CD4-positive, alpha-beta T cell treated with Interferon gamma for 1 hour (primary cell): ENCODE data around the gene AQP6.

Source experiments
- DNase-seq: peaks from one replicate; pipeline ENCODE4 v3.0.0-alpha.2; 2020

AQP6 gene

DNA sequence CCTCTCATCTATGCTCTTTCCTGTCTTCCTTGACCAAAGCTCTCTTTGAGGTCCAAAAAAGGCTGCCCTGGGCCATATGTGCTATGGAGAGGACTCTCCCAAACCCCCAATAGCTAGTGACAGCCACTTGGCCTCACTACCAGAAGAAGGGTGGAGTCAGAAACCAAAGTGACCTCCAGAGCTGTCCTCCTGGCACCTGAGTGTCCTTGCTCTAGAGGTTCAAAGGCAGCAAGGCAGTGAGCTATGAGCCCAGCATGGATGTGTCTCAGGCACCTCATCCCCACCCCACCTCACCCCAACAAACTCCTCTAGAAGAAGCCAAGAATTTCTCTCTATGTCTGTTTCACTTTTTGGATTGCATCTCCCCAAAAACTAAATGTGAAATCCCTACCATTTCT lies 15.2 kb upstream of the AQP6 start:
- no peak for DNase-seq

DNA sequence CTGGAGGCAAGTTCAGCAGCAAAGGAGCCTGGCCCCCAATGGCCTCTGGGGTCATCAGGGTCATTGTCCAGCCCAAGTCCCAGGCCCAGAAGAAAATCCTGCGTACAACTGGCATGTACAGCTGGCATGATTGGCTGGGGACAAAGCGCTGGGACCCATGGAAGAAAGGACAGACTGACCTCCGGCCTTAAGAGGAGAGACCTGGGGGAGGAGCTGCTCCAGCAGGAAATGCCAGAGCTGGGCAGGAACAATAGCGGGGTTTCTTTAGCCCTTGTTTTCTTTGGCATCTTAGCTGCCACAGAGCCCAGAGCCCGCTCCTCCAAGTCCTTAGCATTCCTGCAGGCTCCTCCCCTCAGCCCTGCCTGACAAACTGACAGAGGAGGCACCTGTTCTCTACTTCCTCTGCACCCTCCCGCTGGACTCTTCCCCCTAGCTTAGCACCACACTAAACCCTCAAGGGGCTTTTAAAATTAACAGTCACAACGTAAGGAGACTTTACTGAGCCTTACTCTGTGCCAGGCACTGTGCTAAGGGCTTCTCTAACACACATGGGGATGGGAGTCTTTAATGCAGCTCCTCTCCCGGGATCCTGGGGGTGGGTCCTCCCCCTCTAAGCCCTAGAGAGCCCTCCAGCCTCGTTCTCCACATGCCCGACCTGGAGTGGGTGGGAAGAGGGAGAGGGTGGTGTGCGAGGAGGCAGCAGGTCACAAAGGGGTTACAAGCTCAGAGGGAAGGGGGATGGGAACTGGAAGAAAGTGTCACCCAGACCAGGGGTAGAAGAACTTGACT lies 12.9 kb upstream of the AQP6 start:
- no peak for DNase-seq

DNA sequence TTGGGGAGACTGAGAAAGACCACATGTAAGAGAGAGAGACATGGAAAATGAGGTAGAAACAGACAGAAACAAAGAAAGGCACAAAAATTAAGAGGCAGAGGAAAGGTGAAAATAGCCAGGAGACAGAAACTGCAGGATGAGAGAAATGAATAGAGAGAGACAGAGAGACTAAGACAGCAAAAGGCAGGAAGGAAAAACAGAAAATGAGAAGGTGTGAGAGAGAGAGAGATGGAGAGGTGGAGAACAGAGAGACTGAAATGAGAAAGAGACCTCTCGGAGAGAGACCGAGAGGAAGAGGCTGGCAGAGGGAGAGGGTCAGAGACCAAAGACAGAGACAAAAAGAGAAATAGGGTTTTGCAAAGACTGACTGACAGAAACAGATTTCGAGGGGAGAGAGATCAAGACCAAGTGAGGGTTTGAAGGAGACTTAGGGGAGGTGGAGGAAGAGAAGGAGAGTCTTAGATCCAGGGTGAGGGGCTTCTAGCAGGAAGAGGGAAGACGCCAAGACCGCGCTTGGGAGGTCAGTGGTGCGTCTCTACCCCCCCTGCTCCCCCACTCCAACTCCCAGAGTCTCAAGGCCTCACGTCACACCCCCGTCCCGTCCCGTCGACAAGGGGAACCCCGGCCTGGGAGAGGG lies 12.2 kb upstream of the AQP6 start:
- DNase-seq, result no peak

DNA sequence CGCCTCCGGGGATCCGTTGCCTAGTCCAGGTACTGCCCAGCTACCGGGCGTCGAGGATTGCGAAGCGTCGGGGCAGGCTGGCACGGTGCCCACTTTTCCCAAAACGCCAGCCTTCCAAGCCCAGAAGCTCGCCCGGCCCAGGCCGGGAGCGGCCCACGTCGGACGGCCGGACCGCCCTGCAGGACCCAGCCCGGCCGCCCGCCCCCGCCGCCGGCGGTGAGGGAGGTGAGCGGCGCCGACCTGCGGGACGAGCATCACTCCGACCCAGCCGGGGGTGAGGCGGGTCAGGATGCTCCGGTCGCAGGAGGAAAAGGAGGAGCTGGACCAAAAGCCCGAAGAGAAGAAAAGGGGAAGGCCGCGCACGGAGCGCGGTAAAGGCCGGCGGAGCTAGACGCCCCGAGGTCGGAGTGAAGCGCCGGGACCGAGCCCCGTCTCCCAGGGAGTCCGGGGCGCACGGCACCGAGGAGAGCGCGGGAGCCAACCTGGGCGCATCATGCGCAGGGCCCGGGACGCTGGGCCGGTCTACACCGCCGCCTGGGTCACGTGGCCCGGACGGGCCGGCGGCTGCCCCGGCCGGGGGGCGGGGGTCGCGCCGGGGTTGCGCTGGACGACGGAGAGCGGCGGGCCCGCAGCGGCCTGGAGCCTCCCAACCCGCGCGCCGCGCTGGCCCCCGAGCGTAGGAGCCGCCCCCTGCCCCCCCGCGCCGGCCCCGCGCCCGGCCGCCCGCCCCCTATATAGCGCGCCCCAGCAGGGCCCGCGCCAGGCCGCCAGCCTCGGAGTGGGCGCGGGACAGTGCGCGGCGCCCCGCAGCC lies 11.4 kb upstream of the AQP6 start, which contains the start of gene AQP5:
TSS of gene AQP5 (plus strand) at position 762 of the 812 bp plus-strand sequence. CDS start 146 bp downstream, outside the sequence.
- no peak for DNase-seq

DNA sequence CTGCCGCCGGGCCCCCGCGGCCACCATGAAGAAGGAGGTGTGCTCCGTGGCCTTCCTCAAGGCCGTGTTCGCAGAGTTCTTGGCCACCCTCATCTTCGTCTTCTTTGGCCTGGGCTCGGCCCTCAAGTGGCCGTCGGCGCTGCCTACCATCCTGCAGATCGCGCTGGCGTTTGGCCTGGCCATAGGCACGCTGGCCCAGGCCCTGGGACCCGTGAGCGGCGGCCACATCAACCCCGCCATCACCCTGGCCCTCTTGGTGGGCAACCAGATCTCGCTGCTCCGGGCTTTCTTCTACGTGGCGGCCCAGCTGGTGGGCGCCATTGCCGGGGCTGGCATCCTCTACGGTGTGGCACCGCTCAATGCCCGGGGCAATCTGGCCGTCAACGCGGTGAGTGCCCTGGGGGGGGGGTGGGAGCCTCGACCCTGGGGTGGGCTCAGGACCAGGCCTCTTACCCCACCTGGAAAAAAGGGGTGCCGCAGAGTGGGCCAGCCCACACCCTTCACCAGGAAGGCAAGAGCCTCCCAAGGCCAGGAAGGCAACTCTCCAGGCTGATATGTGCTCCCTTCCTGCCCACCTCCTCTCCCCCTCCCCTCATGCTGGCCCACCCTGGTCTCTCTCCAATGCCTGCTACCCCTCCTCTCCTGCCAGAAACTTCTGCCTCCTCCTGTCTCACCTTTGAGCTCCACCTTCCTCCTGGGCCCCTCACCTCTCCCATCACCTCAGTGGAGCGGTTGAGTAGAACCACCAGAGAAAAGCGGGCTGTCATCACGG lies 10.6 kb upstream of the AQP6 start:
- DNase-seq, result no peak

DNA sequence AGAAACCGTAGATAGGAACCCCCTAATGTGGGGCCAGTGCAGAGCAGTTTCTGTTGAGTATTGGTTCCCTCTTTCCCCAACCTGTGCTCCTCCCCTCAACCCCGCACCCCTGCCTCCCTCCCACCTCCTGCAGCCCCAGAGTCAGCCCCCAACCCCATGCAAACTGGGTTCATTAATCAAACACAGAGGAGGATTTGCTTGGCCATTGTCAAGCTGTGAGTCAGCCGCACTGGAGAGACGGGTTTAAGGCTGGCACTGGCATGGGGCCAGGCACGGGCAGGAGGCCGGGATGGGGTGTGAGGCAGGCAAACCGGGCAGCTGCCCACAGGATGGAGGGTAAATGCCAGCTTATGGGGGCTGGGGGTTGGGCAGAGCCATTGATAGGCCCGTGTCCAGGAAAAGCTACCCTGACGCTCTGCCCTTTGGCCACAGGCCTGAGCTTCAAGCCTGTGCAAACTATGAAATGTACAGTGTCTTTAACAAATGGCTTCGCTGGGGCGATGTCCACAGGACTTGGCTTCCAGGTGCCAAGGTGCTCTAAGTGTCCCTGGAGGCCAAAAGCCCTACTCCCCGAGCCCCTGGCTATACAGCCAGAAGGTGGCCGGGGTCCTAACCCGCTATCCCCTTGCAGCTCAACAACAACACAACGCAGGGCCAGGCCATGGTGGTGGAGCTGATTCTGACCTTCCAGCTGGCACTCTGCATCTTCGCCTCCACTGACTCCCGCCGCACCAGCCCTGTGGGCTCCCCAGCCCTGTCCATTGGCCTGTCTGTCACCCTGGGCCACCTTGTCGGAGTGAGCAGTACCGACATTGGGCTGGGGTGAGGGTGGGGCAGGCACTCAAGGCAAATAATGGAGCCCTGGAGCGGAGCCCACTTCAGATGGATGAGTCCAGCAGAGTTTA lies 9.6 kb upstream of the AQP6 start:
- DNase-seq, result no peak

DNA sequence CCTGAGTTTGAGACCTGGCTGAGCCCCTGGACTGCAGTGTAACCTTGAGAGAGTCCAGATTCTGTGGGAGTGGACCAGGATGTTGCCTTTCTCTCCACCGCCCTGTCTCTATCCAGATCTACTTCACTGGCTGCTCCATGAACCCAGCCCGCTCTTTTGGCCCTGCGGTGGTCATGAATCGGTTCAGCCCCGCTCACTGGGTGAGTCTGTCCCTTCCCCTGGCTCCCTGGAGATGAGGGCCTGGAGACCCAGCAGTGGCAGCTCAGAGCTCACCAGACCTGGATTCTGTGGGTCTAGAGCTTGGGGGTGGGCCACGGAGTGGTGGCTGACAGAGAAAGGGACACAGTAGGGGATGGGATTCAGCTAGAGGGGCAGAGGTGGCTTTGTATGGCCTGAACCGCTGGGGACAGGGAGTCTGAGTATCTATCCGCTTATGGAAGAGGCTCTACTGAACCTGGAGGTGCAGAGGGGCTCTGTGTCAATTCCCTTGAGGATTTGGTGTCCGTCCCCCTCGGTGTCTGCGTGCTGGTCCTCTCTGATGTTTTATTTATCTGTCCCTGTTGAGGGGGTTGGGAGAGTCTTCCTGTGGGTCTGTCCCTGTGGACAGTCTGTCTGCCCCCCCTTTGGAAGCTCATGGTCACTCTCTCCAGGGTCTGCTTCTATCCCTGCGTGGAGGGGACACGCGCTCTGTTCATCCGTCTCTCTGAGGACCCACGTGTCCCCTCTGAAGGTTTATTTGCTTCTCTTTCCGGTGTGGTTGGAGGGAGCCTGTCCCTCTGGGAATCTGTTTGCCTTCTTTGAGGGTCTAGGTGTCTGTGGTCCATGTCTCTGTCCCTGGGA lies 8.6 kb upstream of the AQP6 start:
- DNase-seq, result no peak

DNA sequence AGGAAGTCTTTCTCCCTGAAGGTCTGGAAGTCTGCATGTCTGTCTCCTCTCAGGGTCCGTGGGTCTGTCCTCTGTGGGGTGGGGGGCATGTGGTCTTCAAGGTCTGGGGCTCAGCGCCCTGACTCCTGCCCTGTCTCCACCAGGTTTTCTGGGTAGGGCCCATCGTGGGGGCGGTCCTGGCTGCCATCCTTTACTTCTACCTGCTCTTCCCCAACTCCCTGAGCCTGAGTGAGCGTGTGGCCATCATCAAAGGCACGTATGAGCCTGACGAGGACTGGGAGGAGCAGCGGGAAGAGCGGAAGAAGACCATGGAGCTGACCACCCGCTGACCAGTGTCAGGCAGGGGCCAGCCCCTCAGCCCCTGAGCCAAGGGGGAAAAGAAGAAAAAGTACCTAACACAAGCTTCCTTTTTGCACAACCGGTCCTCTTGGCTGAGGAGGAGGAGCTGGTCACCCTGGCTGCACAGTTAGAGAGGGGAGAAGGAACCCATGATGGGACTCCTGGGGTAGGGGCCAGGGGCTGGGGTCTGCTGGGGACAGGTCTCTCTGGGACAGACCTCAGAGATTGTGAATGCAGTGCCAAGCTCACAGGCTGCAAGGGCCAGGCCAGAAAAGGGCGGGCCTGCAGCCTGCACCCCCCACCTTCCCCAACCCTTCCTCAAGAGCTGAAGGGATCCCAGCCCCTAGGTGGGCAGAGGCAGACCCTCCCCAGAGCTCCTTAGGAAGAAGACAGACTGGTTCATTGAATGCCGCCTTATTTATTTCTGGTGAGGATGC lies 7.7 kb upstream of the AQP6 start:
- DNase-seq, result no peak

DNA sequence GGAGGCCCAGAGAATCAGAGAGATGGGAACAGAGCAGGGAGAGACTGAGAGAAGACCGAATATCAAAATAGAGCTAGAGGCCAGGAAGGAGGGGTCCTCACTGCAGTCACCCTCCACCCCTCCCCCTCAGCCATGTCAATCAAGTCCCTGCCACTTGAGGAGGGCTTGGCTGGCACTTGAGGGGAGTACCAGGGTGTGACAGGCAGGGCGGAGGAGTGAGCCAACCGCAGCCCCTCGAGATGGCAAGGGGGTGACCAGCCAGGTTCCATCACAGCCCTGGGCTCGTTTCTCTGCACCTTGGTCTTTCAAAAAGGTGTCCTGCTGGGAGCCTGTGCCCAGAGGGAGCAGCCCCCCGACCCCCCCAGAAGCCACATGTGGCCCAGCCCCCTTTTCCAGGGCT lies 6.9 kb upstream of the AQP6 start:
- DNase-seq, result no peak

DNA sequence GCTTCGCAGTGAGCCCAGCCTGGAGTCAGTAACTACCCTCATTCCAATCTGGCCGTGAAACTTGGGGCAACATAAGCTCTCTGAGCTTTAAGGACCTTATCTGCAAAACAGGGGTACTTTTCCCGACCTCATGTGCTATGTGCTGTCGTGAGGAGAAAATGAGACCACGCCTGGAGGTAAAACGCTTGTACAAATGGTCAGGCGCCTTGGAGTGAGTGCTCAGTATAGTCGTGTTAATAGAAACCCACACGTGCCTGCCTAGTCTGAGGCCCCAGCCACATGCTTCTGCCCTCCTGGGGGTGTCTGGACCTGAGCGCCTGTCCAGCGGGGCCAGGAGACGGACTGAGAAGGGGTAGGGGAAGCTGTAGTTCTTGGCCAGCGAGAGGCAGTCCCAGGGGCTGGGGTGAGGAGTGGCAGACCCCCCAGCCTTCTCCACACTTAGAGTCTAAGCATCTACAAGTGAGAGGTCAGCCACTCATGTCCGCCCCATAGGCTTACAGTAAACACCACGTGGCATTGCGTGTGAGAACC lies 6.2 kb upstream of the AQP6 start:
- no peak for DNase-seq

DNA sequence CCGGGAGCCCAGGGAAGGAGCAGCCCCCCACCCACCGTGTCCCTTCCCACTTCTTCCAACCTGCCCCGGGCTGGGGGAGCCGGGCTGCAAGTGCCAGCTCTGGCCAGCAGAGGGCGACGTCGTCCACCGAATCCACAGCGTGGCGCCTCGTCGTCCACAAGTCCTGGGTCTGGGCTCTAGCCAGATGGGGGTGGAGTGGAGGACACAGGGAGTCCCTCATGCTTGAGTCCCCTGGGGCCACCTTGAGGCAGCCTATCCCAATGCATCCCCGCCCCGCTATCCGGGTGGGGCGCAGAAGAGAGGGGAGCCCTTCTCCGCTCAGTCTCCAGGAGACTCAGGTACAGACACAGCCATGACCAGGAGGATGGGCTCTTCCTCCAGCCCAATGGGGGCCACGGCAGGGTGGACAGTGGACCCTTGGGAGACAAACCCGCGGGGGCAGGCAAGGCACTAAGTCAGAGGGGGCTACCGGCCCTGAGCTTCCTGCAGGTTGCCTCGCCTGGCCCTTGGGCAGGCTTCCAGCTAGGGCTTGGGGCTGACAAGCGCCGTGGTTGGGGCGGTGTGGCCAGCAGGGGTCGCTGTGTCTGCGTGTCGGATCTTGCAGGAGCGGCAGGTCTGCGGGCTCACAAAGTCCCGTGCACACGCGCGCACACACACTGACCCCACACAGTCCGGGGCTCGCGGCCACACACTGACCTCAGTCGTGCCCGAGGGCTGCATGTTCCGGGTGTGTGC lies 5.5 kb upstream of the AQP6 start:
- DNase-seq, result peak; percentile 85

DNA sequence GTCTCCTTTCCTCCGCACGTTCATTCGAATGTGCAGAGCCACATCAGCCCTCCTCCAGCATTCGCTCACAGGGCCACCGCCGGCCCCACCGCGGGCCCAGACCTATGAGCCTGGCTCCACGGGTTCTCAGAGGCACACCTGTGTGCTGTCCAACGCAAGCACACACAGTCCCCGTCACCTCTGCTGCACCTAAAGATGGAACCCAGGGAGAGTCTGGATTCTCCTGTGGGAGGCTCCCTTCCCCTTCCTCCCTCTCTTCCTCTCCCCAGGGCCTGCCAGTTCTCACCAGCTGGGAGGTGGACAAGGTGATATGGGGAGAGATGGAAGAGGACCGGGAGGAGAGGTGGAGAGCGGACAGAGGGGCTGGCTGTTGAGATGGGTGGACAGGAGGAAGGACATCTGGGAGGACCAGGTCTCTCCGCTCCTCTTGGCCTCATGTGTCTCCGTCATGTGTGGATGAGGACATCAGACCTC lies 4.9 kb upstream of the AQP6 start:
- no peak for DNase-seq

DNA sequence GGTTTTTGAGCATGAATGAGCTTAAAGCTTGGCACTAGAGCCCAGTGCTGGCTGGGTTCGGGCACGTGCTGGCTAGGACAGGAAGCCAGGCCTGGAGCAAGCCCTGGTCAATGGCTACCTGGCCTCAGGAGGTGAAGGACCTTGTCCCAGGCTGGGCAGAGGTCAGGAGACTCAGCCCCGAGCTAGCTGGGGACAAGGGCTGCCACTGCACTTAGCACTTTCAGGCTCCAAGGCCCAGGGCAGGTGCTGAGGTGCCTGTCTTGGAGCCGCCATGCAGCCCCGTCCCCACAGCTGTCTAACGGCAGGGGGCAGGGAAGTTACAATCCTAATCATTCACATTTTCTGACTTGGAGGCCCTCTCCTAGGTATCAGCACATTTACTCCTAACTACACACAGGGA lies 4.3 kb upstream of the AQP6 start:
- DNase-seq, result no peak

DNA sequence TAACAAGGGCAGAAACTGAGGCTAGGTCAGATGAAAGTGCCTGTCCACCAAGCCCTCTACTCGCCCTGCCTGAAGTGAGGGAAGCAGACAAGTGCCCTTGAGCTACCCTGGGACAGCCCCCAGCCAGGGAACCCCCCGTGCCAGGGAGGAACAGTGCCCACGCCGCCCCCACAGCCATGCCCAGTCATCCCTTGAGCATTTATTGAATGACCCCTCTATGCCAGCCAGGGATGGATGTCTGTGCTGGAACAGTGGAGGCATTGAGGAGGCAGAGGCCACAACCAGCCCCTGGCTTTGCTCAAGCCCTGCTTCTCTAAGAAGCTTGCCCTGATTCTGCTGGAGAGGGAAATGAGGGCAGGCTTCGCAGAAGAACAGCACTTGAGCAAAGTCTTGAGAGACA lies 3.7 kb upstream of the AQP6 start:
- no peak for DNase-seq

DNA sequence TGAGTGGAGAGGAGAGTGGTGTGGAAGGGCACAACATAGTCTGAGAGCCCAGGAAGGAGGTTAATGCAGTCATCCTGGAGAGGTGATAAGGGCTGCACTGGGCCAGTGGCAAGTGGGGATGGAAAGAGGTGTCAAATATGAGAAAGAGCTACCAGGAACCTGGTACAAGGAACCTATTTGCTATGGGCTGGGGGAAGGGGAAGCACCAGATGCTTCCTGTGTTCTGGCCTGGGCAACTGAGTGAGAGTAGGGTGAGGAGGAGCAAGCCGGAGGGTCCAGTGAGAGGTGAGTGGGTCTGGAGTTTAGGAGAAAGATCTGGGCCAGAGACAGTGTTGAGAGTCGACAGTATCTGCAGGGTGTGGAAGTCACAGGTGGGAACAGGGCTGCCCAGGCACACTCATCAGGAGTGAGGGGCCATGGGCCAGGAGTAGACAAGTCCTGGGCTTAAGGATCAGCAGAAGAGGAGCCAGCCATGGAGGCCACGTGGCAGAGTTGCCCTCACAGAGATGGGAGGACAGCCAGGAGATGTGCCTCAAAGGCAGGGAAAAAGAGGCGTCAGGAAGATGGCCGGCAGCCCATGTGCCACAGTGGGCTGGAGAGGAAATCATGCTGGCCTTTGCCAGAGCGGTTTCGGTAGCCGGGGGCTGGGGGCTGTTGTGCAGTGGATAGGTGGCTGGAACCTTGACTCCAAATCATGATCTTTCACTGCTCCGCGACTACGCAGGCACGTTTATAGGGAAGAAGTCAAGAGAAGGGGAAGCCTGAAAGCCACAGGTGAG lies 2.9 kb upstream of the AQP6 start:
- no peak for DNase-seq

DNA sequence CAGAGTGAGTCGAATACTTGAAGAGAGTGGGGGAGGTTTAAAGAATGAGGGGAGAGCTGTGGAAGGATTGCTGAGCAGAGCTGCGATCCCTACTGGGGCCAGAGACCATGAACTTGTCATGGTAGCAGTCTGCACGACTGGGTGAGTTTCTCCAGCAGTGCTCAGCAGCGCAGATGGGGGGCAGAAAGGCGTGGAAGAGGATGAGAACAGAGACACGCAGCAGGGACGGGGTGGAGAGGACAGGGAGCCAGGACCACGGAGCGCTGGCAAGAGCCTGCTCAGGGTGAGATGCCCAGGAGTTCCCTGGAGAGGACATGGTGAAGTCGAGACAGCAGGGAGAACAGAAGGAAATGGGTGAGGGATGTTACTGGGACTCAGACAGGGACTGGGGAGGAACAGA lies 2.1 kb upstream of the AQP6 start:
- DNase-seq, result no peak

DNA sequence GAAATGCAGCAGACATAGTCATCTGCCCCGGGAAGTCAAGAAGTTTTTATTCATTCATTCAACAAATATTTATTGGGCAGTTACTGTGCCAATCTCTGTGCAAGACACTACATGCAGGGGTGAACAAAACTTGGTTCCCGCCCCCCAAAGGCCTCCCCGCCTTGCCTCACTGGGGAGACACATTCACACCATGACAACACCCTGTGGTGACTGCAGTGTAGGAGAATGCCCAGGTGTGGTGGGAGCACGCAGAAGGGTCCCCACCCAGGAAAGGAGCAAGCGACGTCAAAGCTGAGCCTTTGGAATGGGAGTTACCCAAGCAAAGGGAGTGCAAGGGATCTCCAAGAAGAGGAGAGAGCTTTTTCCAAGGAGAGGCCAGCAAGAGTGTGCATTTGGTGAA lies 1.6 kb upstream of the AQP6 start:
- DNase-seq, result no peak

DNA sequence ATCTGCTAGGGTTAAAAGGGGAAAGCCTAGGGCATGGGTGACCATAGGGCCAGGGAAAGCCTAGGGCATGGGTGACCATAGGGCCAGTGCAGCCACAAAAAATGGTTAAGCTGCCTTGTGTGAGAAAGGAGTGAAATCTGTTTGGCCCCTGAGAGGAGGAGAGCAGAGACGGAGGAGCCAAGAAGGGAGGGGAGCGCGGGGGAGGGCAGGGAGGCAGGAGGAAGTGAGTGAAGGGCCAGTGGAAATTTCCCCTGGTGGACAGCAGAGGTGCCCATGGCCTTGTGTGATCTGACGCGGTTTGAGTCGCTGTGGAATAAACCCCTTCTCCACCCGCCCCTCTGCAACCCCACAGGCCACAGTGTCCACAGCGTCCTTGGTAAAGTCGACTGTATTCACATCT lies 618 bp upstream of the AQP6 start:
- no peak for DNase-seq
